ENCODE measurements around the gene PIGW.
A peak's percentile ranks its signal among the peaks of the same experiment; 100 is the strongest.

The PIGW gene

DNA sequence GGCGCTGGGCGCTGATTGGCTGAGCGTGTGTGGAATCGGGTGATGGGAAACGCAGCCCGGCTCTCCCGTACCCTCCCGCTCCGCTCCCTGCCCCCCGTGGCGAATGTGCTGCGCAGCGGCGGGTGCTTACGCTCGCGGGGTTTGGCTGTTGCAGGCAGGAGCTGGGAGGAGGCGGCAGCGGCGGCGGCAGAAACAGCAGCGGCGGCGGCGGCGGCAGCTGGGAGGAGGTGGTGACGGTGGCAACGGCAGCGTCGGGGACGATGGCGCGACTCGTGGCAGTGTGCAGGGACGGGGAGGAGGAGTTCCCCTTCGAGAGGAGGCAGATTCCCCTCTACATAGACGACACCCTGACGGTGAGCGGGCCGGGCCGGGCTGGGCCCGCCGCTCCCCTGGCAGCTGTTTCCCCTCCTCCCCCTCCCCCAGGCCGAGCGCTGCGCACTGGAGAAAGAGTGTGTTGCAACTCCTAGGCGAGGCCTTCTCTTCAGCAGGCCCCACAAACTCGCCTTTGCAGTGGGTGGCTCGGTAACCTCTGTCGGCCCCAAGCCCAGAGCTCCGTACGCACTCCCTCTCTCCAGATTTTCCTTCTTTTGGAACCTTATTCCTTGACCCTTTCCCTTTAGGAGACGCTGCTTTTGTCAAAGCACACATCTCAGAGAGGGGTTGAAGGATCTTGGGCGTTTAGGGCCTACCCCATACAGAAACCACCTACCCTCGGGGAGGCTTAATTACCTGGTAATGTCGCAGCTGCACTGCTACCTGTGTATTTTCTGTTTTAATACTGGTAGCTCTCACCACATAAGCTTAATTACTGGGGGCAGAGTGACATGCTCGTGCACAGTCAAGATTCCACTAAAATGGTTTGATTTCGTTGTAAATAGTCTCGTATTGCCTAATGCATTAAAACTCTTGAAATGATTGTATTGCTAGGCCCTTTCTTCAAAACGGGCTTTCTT is 11.0 kb downstream of the PIGW start:
- no peak for FAIRE-seq
- peak; percentile 57 for TF ChIP-seq POLR2A (IDR thresholded peaks at IDR 0.05; ENCODE audit: low read depth, low read length)
- peak; percentile 90 for DNase-seq (ENCODE audit: insufficient read length, low spot score)

DNA sequence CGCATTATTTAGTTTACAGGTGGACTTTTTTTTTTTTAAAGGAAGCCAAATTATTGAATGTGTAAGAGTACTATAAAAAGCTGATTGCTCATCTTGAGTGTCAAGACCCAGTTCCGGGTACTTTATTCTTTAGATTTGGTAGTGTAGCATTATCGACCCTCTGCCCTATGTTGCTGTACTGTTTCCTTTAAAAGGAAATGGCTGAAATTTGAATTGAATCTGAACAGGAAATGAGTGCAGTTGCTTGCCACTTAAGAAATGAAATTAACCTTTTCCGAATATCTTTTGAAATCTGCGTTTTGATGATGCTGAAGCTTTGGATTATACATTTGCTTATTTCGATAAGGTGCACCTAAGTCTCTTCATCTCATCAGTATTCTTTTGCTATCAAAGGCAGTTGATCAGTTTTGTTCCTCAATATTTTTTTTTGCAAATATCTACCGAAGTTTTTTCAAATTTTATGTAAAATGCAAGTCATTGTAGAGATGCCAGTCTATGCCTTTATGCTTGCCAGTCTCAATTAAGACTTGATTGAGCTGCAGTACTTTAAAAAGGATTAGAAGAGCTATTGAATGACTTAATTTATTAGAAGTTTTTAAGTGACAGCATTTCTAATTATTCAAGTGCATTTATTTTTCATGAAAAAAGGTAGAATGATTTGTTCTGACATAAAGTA is 11.8 kb downstream of the PIGW start:
- no peak for DNase-seq (ENCODE audit: insufficient read length, low spot score)
- no peak for FAIRE-seq
- TF ChIP-seq POLR2A (IDR thresholded peaks at IDR 0.05; ENCODE audit: low read depth, low read length): no peak

DNA sequence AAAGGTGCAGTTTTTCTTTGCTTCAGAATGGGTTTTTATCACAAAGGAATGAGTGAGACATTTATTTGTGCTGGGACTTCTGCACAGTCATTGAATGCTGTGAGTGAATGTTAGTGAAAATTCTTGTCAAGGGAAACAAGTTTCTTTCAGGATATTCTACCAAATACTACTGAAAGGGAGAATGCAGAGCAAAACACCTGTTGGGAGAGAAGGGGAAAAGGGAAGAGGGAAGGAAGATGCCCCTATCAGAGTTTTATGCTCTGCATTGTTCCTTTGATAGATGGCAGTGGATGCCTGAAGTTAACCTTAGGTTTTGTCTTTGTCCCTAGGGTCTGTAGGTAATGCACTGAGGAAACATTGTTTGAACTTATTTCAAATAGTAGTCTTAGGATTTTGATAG is 13.0 kb downstream of the PIGW start:
- no peak for TF ChIP-seq POLR2A (IDR thresholded peaks at IDR 0.05; ENCODE audit: low read depth, low read length)
- FAIRE-seq: no peak
- DNase-seq (ENCODE audit: insufficient read length, low spot score): no peak

DNA sequence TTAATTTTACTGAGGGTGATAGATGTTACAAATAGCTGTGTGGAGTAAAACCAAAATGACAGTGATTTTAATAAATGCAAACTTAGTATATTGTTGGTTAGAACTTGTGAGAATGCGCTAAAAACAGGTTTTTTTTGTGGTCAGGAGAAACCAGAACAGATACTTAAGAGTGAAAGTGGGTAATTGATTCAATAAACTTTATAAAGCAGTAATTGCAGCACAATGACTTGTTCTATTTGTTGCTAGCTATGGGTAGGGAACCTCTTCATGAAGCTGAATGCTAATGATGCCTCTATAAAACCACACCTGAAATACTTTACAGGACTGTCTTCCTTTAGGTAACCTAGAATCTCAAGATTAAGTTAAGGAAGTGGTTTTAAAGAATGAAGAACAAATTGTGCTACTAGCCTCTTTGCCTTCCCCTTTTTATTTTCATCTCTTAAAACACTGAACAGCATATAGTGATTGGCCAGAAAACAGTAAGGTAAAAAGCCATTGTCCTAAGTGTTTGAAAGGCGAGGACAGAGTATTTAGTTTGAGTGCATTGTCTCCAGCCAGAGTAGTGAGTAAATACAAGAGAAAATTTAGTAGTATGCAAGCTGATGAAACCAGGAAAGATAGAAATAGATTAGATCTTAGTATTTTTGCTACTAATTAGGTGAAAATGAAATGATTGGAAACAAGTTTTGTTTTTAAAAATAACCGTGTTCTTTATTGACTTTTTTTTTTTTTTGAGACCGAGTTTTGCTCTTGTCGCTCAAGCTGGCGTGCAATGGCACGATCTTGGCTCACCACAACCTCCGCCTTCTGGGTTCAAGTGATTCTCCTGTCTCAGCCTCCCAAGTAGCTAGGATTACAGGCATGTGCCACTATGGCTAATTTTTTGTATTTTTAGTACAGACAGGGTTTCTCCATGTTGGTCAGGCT is 16.0 kb downstream of the PIGW start:
- no peak for TF ChIP-seq POLR2A (IDR thresholded peaks at IDR 0.05; ENCODE audit: low read depth, low read length)
- DNase-seq (ENCODE audit: insufficient read length, low spot score) (no peak), FAIRE-seq (no peak)

DNA sequence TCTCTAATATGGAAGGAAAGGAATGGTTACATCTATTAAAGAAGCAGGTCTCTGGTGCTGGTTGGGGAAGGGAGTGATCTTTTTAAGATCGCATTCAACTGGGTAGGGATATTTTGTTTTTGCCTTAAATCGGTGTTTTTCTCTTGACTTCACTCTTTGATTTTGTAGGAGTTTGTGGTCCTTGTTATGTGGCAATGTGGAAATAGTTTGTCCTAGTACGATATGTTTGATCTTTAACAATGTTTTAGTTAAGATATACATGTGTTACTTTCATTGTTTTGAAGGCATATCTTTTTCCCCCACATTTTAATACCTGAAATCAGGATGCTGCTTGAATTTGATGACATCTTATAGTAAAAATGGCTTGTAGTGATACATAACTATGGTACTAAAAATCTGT is 18.7 kb downstream of the PIGW start:
- DNase-seq (ENCODE audit: insufficient read length, low spot score): no peak
- FAIRE-seq: no peak
- TF ChIP-seq POLR2A (IDR thresholded peaks at IDR 0.05; ENCODE audit: low read depth, low read length): no peak

DNA sequence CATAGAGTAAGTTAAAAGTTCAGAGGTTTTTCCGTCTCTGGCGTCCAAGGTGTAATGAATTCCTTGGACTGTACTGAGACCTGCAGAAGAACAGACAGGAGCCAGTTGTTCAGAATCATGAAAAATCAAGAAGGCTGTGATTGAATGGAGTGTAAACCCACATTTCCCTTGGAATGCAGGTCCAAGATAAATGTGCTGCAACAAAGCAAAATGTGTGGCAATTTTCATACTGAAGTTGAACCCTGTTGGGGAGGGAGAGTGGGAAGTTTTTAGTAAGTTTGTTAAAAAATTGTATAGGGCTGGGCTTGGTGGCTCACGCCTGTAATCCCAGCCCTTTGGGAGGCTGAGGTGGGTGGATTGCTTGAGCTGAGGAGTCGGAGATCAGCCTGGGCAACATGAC is 31.3 kb downstream of the PIGW start:
- no peak for FAIRE-seq
- TF ChIP-seq POLR2A (IDR thresholded peaks at IDR 0.05; ENCODE audit: low read depth, low read length): no peak
- DNase-seq (ENCODE audit: insufficient read length, low spot score): no peak

DNA sequence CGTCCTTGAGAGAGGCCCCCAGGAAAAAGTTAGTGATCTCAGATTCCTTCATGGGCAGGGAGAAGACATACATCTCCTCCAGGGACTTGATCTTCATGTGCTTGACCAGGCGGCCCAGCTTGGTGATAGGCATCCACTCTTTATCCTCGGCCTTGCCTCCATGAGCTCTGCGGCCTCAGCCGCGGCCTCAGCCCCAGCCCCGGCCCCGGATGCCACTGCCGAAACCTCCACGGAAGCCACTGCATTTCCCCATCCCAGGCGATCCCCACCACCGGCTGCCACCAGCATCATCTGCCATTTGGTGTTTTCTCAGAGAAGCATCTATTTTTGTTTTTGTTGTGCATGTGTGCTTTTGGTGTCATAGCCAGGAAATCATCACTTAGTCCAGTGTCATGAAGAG is 40.2 kb downstream of the PIGW start:
- FAIRE-seq: no peak
- no peak for TF ChIP-seq POLR2A (IDR thresholded peaks at IDR 0.05; ENCODE audit: low read depth, low read length)
- DNase-seq (ENCODE audit: insufficient read length, low spot score): no peak

DNA sequence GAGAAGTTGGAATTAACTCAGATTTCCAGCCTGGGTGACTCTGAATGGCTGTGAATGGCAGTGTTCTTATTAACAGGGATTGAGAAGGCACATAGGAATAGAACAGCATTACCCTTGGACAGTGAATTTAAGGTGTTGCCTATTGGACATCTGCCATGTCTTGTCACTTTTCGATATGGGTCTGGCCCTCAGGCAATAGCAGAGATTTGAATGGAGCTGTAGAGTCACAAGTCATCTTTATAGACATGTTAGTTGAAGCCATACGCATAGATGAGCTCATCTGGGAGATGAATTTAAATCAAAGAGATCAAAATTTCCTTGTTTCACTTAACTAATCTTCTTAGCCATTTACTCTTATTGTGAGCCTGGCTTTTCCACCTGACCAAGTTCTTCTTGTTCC is 42.0 kb downstream of the PIGW start:
- FAIRE-seq: no peak
- no peak for DNase-seq (ENCODE audit: insufficient read length, low spot score)
- no peak for TF ChIP-seq POLR2A (IDR thresholded peaks at IDR 0.05; ENCODE audit: low read depth, low read length)

DNA sequence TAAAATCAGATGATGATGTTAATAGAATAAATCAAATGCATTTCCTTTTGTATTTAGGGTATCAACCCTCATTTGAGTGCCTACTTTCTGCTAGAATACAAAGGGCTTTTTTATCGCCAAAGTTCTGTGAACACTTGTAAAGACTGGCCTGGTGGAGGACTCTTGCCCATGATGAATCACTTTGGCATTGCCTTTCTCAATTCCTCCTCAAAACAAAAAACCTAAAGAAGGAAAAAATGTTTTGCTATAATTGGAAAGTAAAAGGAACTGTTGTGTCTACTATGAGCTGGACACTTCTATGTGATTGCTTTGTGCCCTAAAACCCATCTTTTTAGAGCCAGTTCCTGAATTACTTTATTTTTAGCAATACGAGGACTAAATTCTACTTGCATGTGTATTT is 43.9 kb downstream of the PIGW start:
- no peak for TF ChIP-seq POLR2A (IDR thresholded peaks at IDR 0.05; ENCODE audit: low read depth, low read length)
- FAIRE-seq (no peak), DNase-seq (ENCODE audit: insufficient read length, low spot score) (no peak)

DNA sequence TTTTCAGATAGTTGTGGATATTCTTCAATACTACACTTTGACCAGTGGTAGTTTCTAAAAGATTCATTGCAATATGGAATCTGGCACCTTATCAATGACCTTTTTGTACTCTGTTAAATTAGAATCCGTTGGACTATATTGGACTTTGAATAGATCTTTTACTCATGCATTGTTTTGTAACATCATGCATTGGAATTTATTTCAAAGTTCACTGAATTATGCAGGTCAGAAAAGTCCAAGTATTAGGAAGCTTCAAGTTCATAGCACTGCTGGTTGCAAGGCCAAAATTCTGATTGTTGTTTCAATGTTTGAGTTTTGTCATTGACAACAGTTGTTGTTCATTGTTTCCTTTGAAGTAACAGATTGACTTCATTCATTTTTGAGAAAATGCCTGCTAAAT is 49.0 kb downstream of the PIGW start:
- no peak for TF ChIP-seq POLR2A (IDR thresholded peaks at IDR 0.05; ENCODE audit: low read depth, low read length)
- FAIRE-seq (no peak), DNase-seq (ENCODE audit: insufficient read length, low spot score) (no peak)

DNA sequence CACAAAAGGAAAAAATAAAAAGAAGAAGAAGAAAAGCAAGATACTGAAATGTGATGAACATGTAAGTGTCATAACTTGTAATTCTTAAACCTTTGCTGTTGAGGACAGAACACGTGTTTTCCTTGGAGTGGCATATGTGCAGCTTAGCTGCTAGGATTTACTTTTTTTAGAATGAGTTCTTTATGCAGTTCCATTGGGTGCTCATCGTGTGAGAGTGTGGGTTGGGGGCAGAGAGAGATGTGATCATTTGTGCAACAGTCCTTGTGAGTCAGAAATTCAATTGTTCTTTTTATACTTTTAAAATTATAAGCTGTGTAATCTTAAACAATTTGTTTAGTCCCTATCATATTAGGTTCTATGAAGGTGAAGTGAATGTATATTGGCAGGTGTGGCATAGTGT is 51.4 kb downstream of the PIGW start:
- DNase-seq (ENCODE audit: insufficient read length, low spot score): no peak
- no peak for FAIRE-seq
- no peak for TF ChIP-seq POLR2A (IDR thresholded peaks at IDR 0.05; ENCODE audit: low read depth, low read length)
